Measurements from ENCODE around the gene HEATR1. TPM values are rescaled to one million over a fixed set of nuclear protein-coding genes. Genes with fewer than 3 reads are reported as not detected.

HEATR1 gene
- total and polyA plus RNA-seq, 3 donors from 2014 or later: 27.9 to 57.7 (median 51.7) TPM

GRCh38 chr1:236552096-236552495, 52.2 kb downstream of the HEATR1 start:
- no peak for DNase-seq
- Histone ChIP-seq H3K9me3 (no peaks in the 10 kb centered on the region), H3K4me1 (no peaks in the 10 kb centered on the region), H3K27me3 (no peaks in the 10 kb centered on the region), H3K36me3 (ENCODE audit: low read depth, missing control alignments) (no peaks in the 10 kb centered on the region), H3K4me3 (no peak overlapping the region), H3K27ac (no peak overlapping the region)
- WGBS, 2 donors: 77 to 88% methylated on average over 6 of the region's 6 CpGs
- intact Hi-C loops (cut with DNase I; ENCODE audit: low total_unique reads): no loop called here
- no peak for TF ChIP-seq POLR2A (IDR thresholded peaks at IDR 0.05)
- TF ChIP-seq CTCF (IDR thresholded peaks at IDR 0.05): no peak

- H3K9me3 ChIP-seq: no peaks in the 10 kb centered on the region
- H3K4me3 ChIP-seq: no peak overlapping the region
- no peak overlapping the region for H3K27ac ChIP-seq
- DNase-seq: no peak
- TF ChIP-seq POLR2A (IDR thresholded peaks at IDR 0.05) (no peak), CTCF (IDR thresholded peaks at IDR 0.05) (no peak)
- H3K36me3 ChIP-seq (ENCODE audit: low read depth, missing control alignments): no peaks in the 10 kb centered on the region
- WGBS, 2 donors: 72 to 87% methylated on average over 13 of the region's 13 CpGs
- no peaks in the 10 kb centered on the region for H3K4me1 ChIP-seq
- no peaks in the 10 kb centered on the region for H3K27me3 ChIP-seq
- intact Hi-C loops (cut with DNase I; ENCODE audit: low total_unique reads): no loop called here
Measured at GRCh38 chr1:236550961-236551851, 53.1 kb downstream of the HEATR1 start.

GRCh38 chr1:236548452-236548851, 55.9 kb downstream of the HEATR1 start:
- no peaks in the 10 kb centered on the region for H3K27me3 ChIP-seq
- intact Hi-C loops (cut with DNase I; ENCODE audit: low total_unique reads): no loop called here
- no peak overlapping the region for H3K27ac ChIP-seq
- WGBS, 2 donors: 73 to 86% methylated on average over 6 of the region's 6 CpGs
- H3K36me3 ChIP-seq (ENCODE audit: low read depth, missing control alignments): no peaks in the 10 kb centered on the region
- no peaks in the 10 kb centered on the region for H3K4me1 ChIP-seq
- H3K9me3 ChIP-seq: no peaks in the 10 kb centered on the region
- no peak for TF ChIP-seq POLR2A (IDR thresholded peaks at IDR 0.05)
- TF ChIP-seq CTCF (IDR thresholded peaks at IDR 0.05): no peak
- DNase-seq: no peak
- no peak overlapping the region for H3K4me3 ChIP-seq

GRCh38 chr1:236545621-236546169, 58.6 kb downstream of the HEATR1 start:
- no peaks in the 10 kb centered on the region for H3K36me3 ChIP-seq (ENCODE audit: low read depth, missing control alignments)
- intact Hi-C loops (cut with DNase I; ENCODE audit: low total_unique reads): no loop called here
- no peaks in the 10 kb centered on the region for H3K4me1 ChIP-seq
- H3K9me3 ChIP-seq: no peaks in the 10 kb centered on the region
- no peaks in the 10 kb centered on the region for H3K27me3 ChIP-seq
- no peak overlapping the region for H3K27ac ChIP-seq
- WGBS, 2 donors: 62 to 63% methylated on average over 3 of the region's 3 CpGs
- H3K4me3 ChIP-seq: no peak overlapping the region
- no peak for DNase-seq
- no peak for TF ChIP-seq POLR2A (IDR thresholded peaks at IDR 0.05)
- no peak for TF ChIP-seq CTCF (IDR thresholded peaks at IDR 0.05)

All from testis (tissue), 3 donors.